BE2C (cell line): ENCODE data around the gene ZNF423.

Experiments used
- DNase-seq: peaks from one replicate; pipeline ENCODE4 v3.0.0-alpha.2; 2020
- H3K27me3 ChIP-seq: fragments of 250-450 bp; sonication (Bioruptor Pico); 2 replicates; pipeline ENCODE4 v1.5.1; 2020; ENCODE audit warnings: mild to moderate bottlenecking
- H3K36me3 ChIP-seq: fragments of 250-450 bp; sonication (Bioruptor Pico); 2 replicates; pipeline ENCODE4 v1.5.1; 2020; ENCODE audit warnings: mild to moderate bottlenecking
- H3K4me1 ChIP-seq: fragments of 250-450 bp; sonication (Bioruptor Pico); 2 replicates; pipeline ENCODE4 v1.5.1; 2020
- H3K4me3 ChIP-seq: 2 replicates; pipeline ENCODE4 v1.5.1; 2011; ENCODE audit warnings: low read depth, low read length
- H3K9me3 ChIP-seq: fragments of 250-450 bp; sonication (Bioruptor Pico); 2 replicates; pipeline ENCODE4 v1.5.1; 2020
- CTCF ChIP-seq: IDR thresholded peaks from 2 replicates; pipeline ENCODE4 v1.5.1; 2012; ENCODE audit warnings: mild to moderate bottlenecking, low read depth, low read length

The ZNF423 gene

GRCh38 chr16:49862694-49863093 lies 6.8 kb upstream of the ZNF423 start:
- Histone ChIP-seq H3K27me3 (no peaks in the 10 kb centered on the region), H3K4me1 (no peaks in the 10 kb centered on the region), H3K36me3 (no peaks in the 10 kb centered on the region), H3K9me3 (no peaks in the 10 kb centered on the region), H3K4me3 (no peak overlapping the region)
- no peak for TF ChIP-seq CTCF
- DNase-seq: no peak

- no peaks in the 10 kb centered on the region for H3K36me3 ChIP-seq
- no peak for DNase-seq
- H3K27me3 ChIP-seq: no peaks in the 10 kb centered on the region
- no peaks in the 10 kb centered on the region for H3K9me3 ChIP-seq
- no peak for TF ChIP-seq CTCF
- no peak overlapping the region for H3K4me3 ChIP-seq
- H3K4me1 ChIP-seq: no peaks in the 10 kb centered on the region
Measured at GRCh38 chr16:49861299-49861698, 5.4 kb upstream of the ZNF423 start.

GRCh38 chr16:49860593-49860992 lies 4.7 kb upstream of the ZNF423 start:
- no peak for TF ChIP-seq CTCF
- no peaks in the 10 kb centered on the region for H3K9me3 ChIP-seq
- no peak for DNase-seq
- H3K4me1 ChIP-seq: no peaks in the 10 kb centered on the region
- no peaks in the 10 kb centered on the region for H3K27me3 ChIP-seq
- H3K4me3 ChIP-seq: no peak overlapping the region
- no peaks in the 10 kb centered on the region for H3K36me3 ChIP-seq

- Histone ChIP-seq H3K36me3 (no peaks in the 10 kb centered on the region), H3K4me3 (peak overlapping the region; percentile 57), H3K4me1 (peaks cover 1% of the 10 kb centered on the region), H3K9me3 (no peaks in the 10 kb centered on the region), H3K27me3 (no peaks in the 10 kb centered on the region)
- peak; percentile 41 for DNase-seq
- no peak for TF ChIP-seq CTCF
Measured at GRCh38 chr16:49859125-49859811, 3.4 kb upstream of the ZNF423 start.

- Histone ChIP-seq H3K9me3 (no peaks in the 10 kb centered on the region), H3K4me1 (peaks cover 9% of the 10 kb centered on the region), H3K36me3 (no peaks in the 10 kb centered on the region), H3K4me3 (peak overlapping the region; percentile 57), H3K27me3 (no peaks in the 10 kb centered on the region)
- no peak for TF ChIP-seq CTCF
- DNase-seq: peak; percentile 64
Measured at GRCh38 chr16:49858200-49859124, 2.5 kb upstream of the ZNF423 start.
